Keratinocyte (primary cell): ENCODE results near the gene DGKA. TPM values are rescaled to one million over a fixed set of nuclear protein-coding genes. Genes with fewer than 3 reads are reported as not detected.

Source experiments
- DNase-seq: peaks from one replicate; pipeline ENCODE4 v3.0.0-alpha.2; 2011; ENCODE audit warnings: low read depth, missing footprints, low spot score
- FAIRE-seq: peaks from 2 replicates; lab custom pipeline; 2011; peaks lifted over from hg19 to GRCh38; lab: Jason Lieb, UNC
- H2AFZ ChIP-seq: 2 replicates; pipeline ENCODE4 v1.6.0; 2012; ENCODE audit warnings: low read length, control low read depth, inconsistent platforms; ENCODE audit not compliant: control insufficient read depth
- H3K27ac ChIP-seq: 2 replicates; pipeline ENCODE4 v1.5.1; 2011; ENCODE audit warnings: low read length; ENCODE audit not compliant: control insufficient read depth, insufficient read depth
- H3K27me3 ChIP-seq: 3 replicates; pipeline ENCODE4 v1.6.0; 2011; ENCODE audit warnings: low read length; ENCODE audit not compliant: control insufficient read depth, insufficient read depth; ENCODE audit errors: extremely low read depth
- H3K36me3 ChIP-seq, 2 experiments: 2 replicates in 1 of 2; 3 replicates in 1 of 2; pipeline ENCODE4 v1.5.1; 2011; ENCODE audit warnings: low read length in 2 of 2, mild to moderate bottlenecking in 1 of 2; ENCODE audit not compliant: control insufficient read depth in 2 of 2, insufficient read depth in 2 of 2; ENCODE audit errors: extremely low read depth in 1 of 2
- H3K4me1 ChIP-seq: 3 replicates; pipeline ENCODE4 v1.5.1; 2011; ENCODE audit warnings: low read length; ENCODE audit not compliant: control insufficient read depth, insufficient read depth; ENCODE audit errors: extremely low read depth
- H3K4me2 ChIP-seq: 3 replicates; pipeline ENCODE4 v1.6.0; 2011; ENCODE audit warnings: low read depth, low read length; ENCODE audit not compliant: control insufficient read depth, insufficient read depth; ENCODE audit errors: extremely low read depth
- H3K4me3 ChIP-seq, 3 experiments: fragments of 200-600 bp in 1 of 3; sonication (generic) in 1 of 3; 2 replicates in 2 of 3; 3 replicates in 1 of 3; pipeline ENCODE4 v1.5.1; 2011 to 2016; ENCODE audit warnings: low read length in 3 of 3, mild to moderate bottlenecking in 3 of 3, control low read depth in 2 of 3, inconsistent platforms in 1 of 3, low read depth in 1 of 3, mixed read lengths in 1 of 3, mixed run types in 1 of 3, moderate library complexity in 1 of 3; ENCODE audit not compliant: control insufficient read depth in 2 of 3, insufficient read depth in 2 of 3; ENCODE audit errors: extremely low read depth in 1 of 3
- H3K79me2 ChIP-seq: 2 replicates; pipeline ENCODE4 v1.6.0; 2012; ENCODE audit warnings: low read length; ENCODE audit not compliant: control insufficient read depth, insufficient read depth
- H3K9ac ChIP-seq: 3 replicates; pipeline ENCODE4 v1.6.0; 2011; ENCODE audit warnings: low read length; ENCODE audit not compliant: control insufficient read depth, insufficient read depth; ENCODE audit errors: extremely low read depth
- H3K9me1 ChIP-seq: 3 replicates; pipeline ENCODE4 v1.6.0; 2011; ENCODE audit warnings: low read length; ENCODE audit not compliant: control insufficient read depth, insufficient read depth; ENCODE audit errors: extremely low read depth
- H3K9me3 ChIP-seq: 2 replicates; pipeline ENCODE4 v1.5.1; 2012; ENCODE audit warnings: low read depth, low read length; ENCODE audit not compliant: control insufficient read depth
- H4K20me1 ChIP-seq: 3 replicates; pipeline ENCODE4 v1.6.0; 2011; ENCODE audit warnings: low read length; ENCODE audit not compliant: control insufficient read depth, insufficient read depth; ENCODE audit errors: extremely low read depth
- CTCF ChIP-seq, 3 experiments: IDR thresholded peaks in 1 of 3; conservative IDR thresholded peaks in 1 of 3; optimal IDR thresholded peaks in 1 of 3; 2 replicates in 2 of 3; 3 replicates in 1 of 3; pipeline versions ENCODE3 to v1.5.1; 2011; ENCODE audit warnings: low read length in 3 of 3, mild to moderate bottlenecking in 3 of 3, moderate library complexity in 2 of 3, control low read depth in 1 of 3, inconsistent platforms in 1 of 3; ENCODE audit not compliant: insufficient read depth in 2 of 3; ENCODE audit errors: extremely low read depth in 1 of 3
- EZH2 ChIP-seq: IDR thresholded peaks from one replicate; pipeline ENCODE4 v1.6.1; 2012; ENCODE audit warnings: inconsistent platforms, mild to moderate bottlenecking, low read length, moderate library complexity
- dilution Hi-C: fragments of 300-500 bp; cut with MboI; formaldehyde crosslinking; loops from one replicate; pipeline ENCODE4 v1.7.0; 2020; ENCODE audit warnings: low sequenced_read_pairs; ENCODE audit not compliant: extremely low pct_ligation_motif_present
- polyA plus RNA-seq, 5 experiments: library from polyadenylated mRNA; depleted of rRNA in 3 of 5; stranded (reverse) in 3 of 5; stranded (forward) in 1 of 5; unstranded in 1 of 5; fragments of >200 nt; gene quantifications; 1 replicate in 1 of 5; 2 replicates in 3 of 5; 3 replicates in 1 of 5; pipeline versions ENCODE4 v1.2.1 to v1.2.3, GENCODE V29; 2011 to 2012; ENCODE audit warnings: missing spikeins in 2 of 5, low read depth in 1 of 5, low replicate concordance in 1 of 5

Gene DGKA
- polyA plus RNA-seq, 1 donor (not counting 4 experiments of a cell fraction or from before 2014, with no cell fraction given): 174 TPM

DNA sequence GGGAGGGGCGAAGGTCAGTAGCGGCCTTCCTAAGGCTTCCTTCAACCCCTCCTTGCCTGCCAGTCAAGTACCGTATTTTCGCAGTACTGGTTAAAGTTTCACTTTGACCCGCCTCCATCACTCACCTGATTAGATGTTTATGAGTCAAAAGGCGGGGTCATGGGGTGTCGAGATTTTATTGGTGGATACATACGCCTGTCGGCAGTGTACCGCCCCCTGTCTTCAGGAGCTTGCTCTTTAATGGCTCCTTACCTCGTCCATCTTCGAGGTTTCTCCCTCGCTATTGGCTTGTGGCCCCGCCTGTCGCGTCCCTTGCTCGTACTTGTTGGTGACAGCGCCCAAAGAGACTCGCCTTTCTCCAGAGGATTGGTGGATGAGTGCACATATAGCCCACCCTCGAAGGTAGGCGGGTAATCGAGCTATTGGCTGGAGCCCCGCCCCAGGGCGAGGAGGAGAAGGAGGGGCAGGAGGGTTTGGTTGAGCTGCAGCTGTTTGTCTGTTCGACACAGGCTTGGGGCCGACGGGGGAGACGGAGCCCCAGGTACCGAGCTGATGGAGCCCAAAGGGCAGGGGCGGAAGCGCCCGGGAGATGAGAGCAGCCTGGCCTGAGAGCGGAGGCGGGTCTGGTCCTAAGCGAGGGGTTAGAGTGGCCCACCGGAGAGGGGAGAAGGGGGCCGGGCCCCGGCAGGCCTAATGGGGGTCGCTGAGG lies 42.8 kb downstream of the DGKA start, which contains the start of gene RAB5B:
Gene RAB5B, plus strand, starts transcription at position 480 of the 709 bp plus-strand sequence. CDS start 12,883 bp downstream, outside the sequence.
- Histone ChIP-seq H3K79me2 (peaks cover 44% of the 10 kb centered on the region), H3K27me3 (no peaks in the 10 kb centered on the region), H3K4me3 (peak within 1 kb of the TSS; percentile 89 to 98 (median 98)), H3K9me1 (no peaks in the 10 kb centered on the region), H3K4me2 (peak within 1 kb of the TSS; percentile 99), H2AFZ (peak within 1 kb of the TSS; percentile 81), H3K4me1 (peaks cover 23% of the 10 kb centered on the region), H3K27ac (peak within 1 kb of the TSS; percentile 93), H3K9me3 (no peaks in the 10 kb centered on the region), H4K20me1 (peaks cover 2% of the 10 kb centered on the region), H3K36me3 (peaks cover 0 to 26% of the 10 kb centered on the region in 2 experiments), H3K9ac (peak within 1 kb of the TSS; percentile 90)
- DNase-seq (peak; percentile 100), FAIRE-seq (peak; percentile 95)
- TF ChIP-seq EZH2: no peak
- TF ChIP-seq CTCF (optimal IDR thresholded peaks at IDR 0.05 in 1 of 3, IDR thresholded peaks at IDR 0.05 in 1 of 3, conservative IDR thresholded peaks at IDR 0.05 in 1 of 3; ENCODE audit: extremely low read depth in 1 of 3, insufficient read depth in 2 of 3, low read length in 3 of 3): no peak
- dilution Hi-C loops: no loop called here

DNA sequence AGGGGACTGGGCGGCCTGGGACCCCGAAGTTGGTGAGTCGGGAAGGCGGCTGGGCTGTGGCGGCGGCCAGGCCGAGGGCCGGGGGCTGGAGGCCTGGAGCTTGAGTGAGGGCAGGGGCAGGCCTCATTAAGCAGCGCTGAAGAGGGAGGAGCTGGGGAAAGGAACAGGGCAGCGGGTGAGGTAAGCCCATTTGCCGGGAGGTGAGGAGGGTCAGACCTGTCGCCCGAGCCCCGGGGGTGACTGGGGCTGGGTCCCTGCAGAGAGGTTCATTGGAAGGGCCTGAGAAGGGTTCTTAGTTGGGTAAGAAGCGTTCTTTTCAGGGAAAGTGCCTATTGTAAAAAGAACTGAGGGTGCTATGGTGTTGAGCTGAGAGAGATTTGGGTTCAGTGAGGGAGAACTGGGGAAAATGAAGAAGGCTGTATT lies 43.4 kb downstream of the DGKA start:
- TF ChIP-seq CTCF (optimal IDR thresholded peaks at IDR 0.05 in 1 of 3, IDR thresholded peaks at IDR 0.05 in 1 of 3, conservative IDR thresholded peaks at IDR 0.05 in 1 of 3; ENCODE audit: extremely low read depth in 1 of 3, insufficient read depth in 2 of 3, low read length in 3 of 3) (no peak), EZH2 (no peak)
- Histone ChIP-seq H3K9me3 (no peaks in the 10 kb centered on the region), H4K20me1 (peaks cover 2% of the 10 kb centered on the region), H3K79me2 (peaks cover 48% of the 10 kb centered on the region), H3K9me1 (no peaks in the 10 kb centered on the region), H3K4me3 (peak overlapping the region; percentile 83 to 98 (median 89)), H3K4me2 (peak overlapping the region; percentile 91), H3K27me3 (no peaks in the 10 kb centered on the region), H2AFZ (peak overlapping the region; percentile 0), H3K4me1 (peaks cover 23% of the 10 kb centered on the region), H3K9ac (peak overlapping the region; percentile 90), H3K27ac (peak overlapping the region; percentile 82), H3K36me3 (peaks cover 0 to 21% of the 10 kb centered on the region in 2 experiments)
- dilution Hi-C loops: no loop called here
- DNase-seq (no peak), FAIRE-seq (no peak)
